SK-N-SH (cell line): ENCODE measurements around the gene DHRS1. TPM values are rescaled to one million over a fixed set of nuclear protein-coding genes. Genes with fewer than 3 reads are reported as not detected.

Experiments used
- CTCF ChIA-PET: fragments of 300-600, 350-600 bp; formaldehyde crosslinking; extraction: SDS; loops from one replicate; lab custom pipeline; 2021; lab: Yijun Ruan, JAX
- POLR2A ChIA-PET: fragments of 350-600 bp; sonication (Branson Sonifier 250); formaldehyde crosslinking; extraction: SDS; loops from one replicate; lab custom pipeline; 2020; ENCODE audit warnings: antibody characterized with exemption, inconsistent platforms; lab: Yijun Ruan, JAX
- DNase-seq: peaks from one replicate; pipeline ENCODE4 v3.0.0; 2012
- H2AFZ ChIP-seq: fragments of 200-600 bp; sonication (generic); 2 replicates; pipeline ENCODE4 v1.8.1; 2016; ENCODE audit warnings: antibody characterized with exemption, mild to moderate bottlenecking, low read depth
- H3F3A ChIP-seq: fragments of 200-600 bp; sonication (generic); replicated peaks from 2 replicates; pipeline ENCODE3; 2016; ENCODE audit warnings: antibody characterized with exemption, mild to moderate bottlenecking; ENCODE audit not compliant: insufficient read depth
- H3K27ac ChIP-seq, 2 experiments: fragments of 200-500 bp in 1 of 2; fragments of 200-600 bp in 1 of 2; sonication (Bioruptor generic) in 1 of 2; sonication (generic), shearing (Covaris generic) in 1 of 2; 2 replicates each; pipeline versions ENCODE4 v1.5.1 to v1.6.1; 2014 to 2016; ENCODE audit warnings: low read depth in 2 of 2, inconsistent platforms in 1 of 2, low read length in 1 of 2, mild to moderate bottlenecking in 1 of 2, mixed read lengths in 1 of 2
- H3K27me3 ChIP-seq: fragments of 200-600 bp; sonication (generic), shearing (Covaris generic); 2 replicates; pipeline ENCODE4 v1.6.1; 2016; ENCODE audit warnings: mixed run types; ENCODE audit not compliant: insufficient read depth
- H3K36me3 ChIP-seq, 2 experiments: fragments of 200-500 bp in 1 of 2; fragments of 200-600 bp in 1 of 2; sonication (Bioruptor generic) in 1 of 2; sonication (generic) in 1 of 2; replicated peaks in 1 of 2; 2 replicates each; pipeline versions ENCODE3 to v1.5.1; 2014 to 2016; ENCODE audit warnings: low read length in 1 of 2, mild to moderate bottlenecking in 1 of 2; ENCODE audit not compliant: insufficient read depth in 2 of 2, control insufficient read depth in 1 of 2
- H3K4me1 ChIP-seq, 2 experiments: fragments of 200-500 bp in 1 of 2; fragments of 200-600 bp in 1 of 2; sonication (Bioruptor generic) in 1 of 2; sonication (generic), shearing (Covaris generic) in 1 of 2; 2 replicates each; pipeline versions ENCODE4 v1.5.1 to v1.6.1; 2014 to 2016; ENCODE audit warnings: low read depth in 1 of 2, low read length in 1 of 2, mixed run types in 1 of 2; ENCODE audit not compliant: insufficient read depth in 2 of 2, control insufficient read depth in 1 of 2
- H3K4me2 ChIP-seq: fragments of 200-600 bp; sonication (generic), shearing (Covaris generic); 2 replicates; pipeline ENCODE4 v1.6.1; 2017; ENCODE audit warnings: mixed run types
- H3K4me3 ChIP-seq, 2 experiments: fragments of 200-500 bp in 1 of 2; fragments of 200-600 bp in 1 of 2; sonication (Bioruptor generic) in 1 of 2; sonication (generic), shearing (Covaris generic) in 1 of 2; 2 replicates each; pipeline versions ENCODE4 v1.5.1 to v1.8.1; 2014 to 2016; ENCODE audit warnings: low read depth in 2 of 2, inconsistent platforms in 1 of 2, low read length in 1 of 2, mild to moderate bottlenecking in 1 of 2, mixed read lengths in 1 of 2, moderate library complexity in 1 of 2
- H3K79me2 ChIP-seq: fragments of 200-600 bp; sonication (generic); 2 replicates; pipeline ENCODE4 v1.8.1; 2017; ENCODE audit warnings: mild to moderate bottlenecking; ENCODE audit not compliant: insufficient read depth
- H3K9ac ChIP-seq: fragments of 200-600 bp; sonication (generic); 2 replicates; pipeline ENCODE4 v1.6.1; 2017; ENCODE audit warnings: mixed run types
- H3K9me2 ChIP-seq: fragments of 200-600 bp; sonication (generic); 2 replicates; pipeline ENCODE4 v1.6.1; 2017; ENCODE audit warnings: mixed run types
- H3K9me3 ChIP-seq: fragments of 200-600 bp; sonication (generic); 2 replicates; pipeline ENCODE4 v1.6.1; 2017; ENCODE audit warnings: mixed run types, mild to moderate bottlenecking, moderate library complexity
- H4K20me1 ChIP-seq: fragments of 200-600 bp; sonication (generic); 2 replicates; pipeline ENCODE4 v1.6.1; 2017; ENCODE audit warnings: mild to moderate bottlenecking, mixed run types; ENCODE audit not compliant: insufficient read depth
- EP300 ChIP-seq, 2 experiments: IDR thresholded peaks; 2 replicates each; pipeline versions ENCODE4 v1.4.0 to v1.6.1; 2012; ENCODE audit warnings: borderline replicate concordance in 1 of 2, low read depth in 1 of 2, low read length in 1 of 2
- EZH2phosphoT487 ChIP-seq: fragments of 200-600 bp; sonication (generic); IDR thresholded peaks from 2 replicates; pipeline ENCODE4 v1.6.1; 2017; ENCODE audit warnings: low read depth, mixed run types, mild to moderate bottlenecking, antibody characterized with exemption, moderate library complexity, borderline replicate concordance
- FOSL2 ChIP-seq: IDR thresholded peaks from 2 replicates; pipeline ENCODE4 v1.4.0; 2012; ENCODE audit warnings: low read depth, mild to moderate bottlenecking, moderate library complexity, borderline replicate concordance
- FOXJ3 ChIP-seq: sonication (generic); formaldehyde crosslinking; IDR thresholded peaks from 2 replicates; pipeline ENCODE4 v1.5.1; 2020; ENCODE audit warnings: mild to moderate bottlenecking, missing genetic modification reagents
- GABPA ChIP-seq: IDR thresholded peaks from 2 replicates; pipeline ENCODE4 v1.4.0; 2012; ENCODE audit warnings: low read depth, mild to moderate bottlenecking
- JUND ChIP-seq: IDR thresholded peaks from 2 replicates; pipeline ENCODE4 v1.4.0; 2012
- MXI1 ChIP-seq: IDR thresholded peaks from 2 replicates; pipeline ENCODE4 v1.6.1; 2012; ENCODE audit warnings: mild to moderate bottlenecking, low read depth, low read length, improper control_type of control experiment
- NRF1 ChIP-seq: IDR thresholded peaks from 2 replicates; pipeline ENCODE4 v1.6.1; 2012; ENCODE audit warnings: low read depth, mild to moderate bottlenecking, low read length
- RXRA ChIP-seq: IDR thresholded peaks from 2 replicates; pipeline ENCODE4 v1.4.0; 2012; ENCODE audit warnings: low read depth, mild to moderate bottlenecking, borderline replicate concordance
- SIN3A ChIP-seq: IDR thresholded peaks from 2 replicates; pipeline ENCODE4 v1.6.1; 2012; ENCODE audit warnings: low read depth, mild to moderate bottlenecking, low read length, moderate library complexity, borderline replicate concordance
- SMC3 ChIP-seq: IDR thresholded peaks from 2 replicates; pipeline ENCODE4 v1.6.1; 2012; ENCODE audit warnings: low read depth, low read length, improper control_type of control experiment
- TAF1 ChIP-seq: IDR thresholded peaks from 2 replicates; pipeline ENCODE4 v1.6.1; 2012; ENCODE audit warnings: low read depth, mild to moderate bottlenecking, low read length, moderate library complexity, borderline replicate concordance
- TEAD4 ChIP-seq: IDR thresholded peaks from 2 replicates; pipeline ENCODE4 v1.4.0; 2012; ENCODE audit warnings: mild to moderate bottlenecking, borderline replicate concordance; ENCODE audit not compliant: insufficient read depth
- ZBTB33 ChIP-seq: IDR thresholded peaks from 2 replicates; pipeline ENCODE4 v1.4.0; 2012; ENCODE audit warnings: low read depth, borderline replicate concordance
- WGBS: methylation state at CpG from one replicate; pipeline ENCODE4 v1.1.6; 2017; ENCODE audit warnings: low lambda C conversion rate; 5-methylcytosine and 5-hydroxymethylcytosine counted together
- polyA plus RNA-seq, 3 experiments: library from polyadenylated mRNA; depleted of rRNA; stranded (reverse); fragments of >200 nt; gene quantifications; 2 replicates each; pipeline ENCODE4 v1.2.3, GENCODE V29; 2012
- TF ChIP-seq, protein P1 (sequence below): fragments of 200-600 bp; sonication (generic); IDR thresholded peaks from 2 replicates; pipeline ENCODE4 v1.6.1; 2017; ENCODE audit warnings: antibody characterized with exemption, mild to moderate bottlenecking, moderate library complexity
- TF ChIP-seq, protein P2 (sequence below): IDR thresholded peaks from 2 replicates; pipeline ENCODE4 v1.6.1; 2012; ENCODE audit warnings: mild to moderate bottlenecking, low read depth, low read length, moderate library complexity

The DHRS1 gene
- polyA plus RNA-seq, 1 of the 3 experiments (the other 2 are of a cell fraction) = 65.4 TPM

GRCh38 chr14:24291446-24292117 lies 8.0 kb downstream of the DHRS1 start (continued):
- no peak for TF ChIP-seq TEAD4

- no peaks in the 10 kb centered on the region for H3K4me1 ChIP-seq
- H3K9me2 ChIP-seq = no peaks in the 10 kb centered on the region
- no peak overlapping the region for H3K27ac ChIP-seq
- no peaks in the 10 kb centered on the region for H4K20me1 ChIP-seq
- no peaks in the 10 kb centered on the region for H3K9me3 ChIP-seq
- WGBS = 78% methylated on average over 8 of the region's 9 CpGs
- no peaks in the 10 kb centered on the region for H3K79me2 ChIP-seq
- no peak overlapping the region for H3K4me2 ChIP-seq
- H3K4me3 ChIP-seq = no peak overlapping the region
- DNase-seq = no peak
- CTCF ChIA-PET = interaction anchor here (0.9 to 6.2 kb wide), 5 partner anchors 9 to 47 kb away, joined by 3 to 43 read pairs (median 18); partner anchors contain the start of genes CIDEB and TINF2
- H3K9ac ChIP-seq = no peak overlapping the region
- TF ChIP-seq SIN3A (no peak), NRF1 (no peak), MXI1 (no peak), FOXJ3 (CRISPR knock-in tag) (no peak), TAF1 (no peak), ZBTB33 (no peak), GABPA (no peak), SMC3 (no peak), EZH2phosphoT487 (no peak), RXRA (no peak), FOSL2 (no peak), EP300 (IDR thresholded peaks at IDR 0.05; ENCODE audit: borderline replicate concordance in 1 of 2, low read depth in 1 of 2, low read length in 1 of 2) (no peak), JUND (no peak)
- TF ChIP-seq, protein P1, sequence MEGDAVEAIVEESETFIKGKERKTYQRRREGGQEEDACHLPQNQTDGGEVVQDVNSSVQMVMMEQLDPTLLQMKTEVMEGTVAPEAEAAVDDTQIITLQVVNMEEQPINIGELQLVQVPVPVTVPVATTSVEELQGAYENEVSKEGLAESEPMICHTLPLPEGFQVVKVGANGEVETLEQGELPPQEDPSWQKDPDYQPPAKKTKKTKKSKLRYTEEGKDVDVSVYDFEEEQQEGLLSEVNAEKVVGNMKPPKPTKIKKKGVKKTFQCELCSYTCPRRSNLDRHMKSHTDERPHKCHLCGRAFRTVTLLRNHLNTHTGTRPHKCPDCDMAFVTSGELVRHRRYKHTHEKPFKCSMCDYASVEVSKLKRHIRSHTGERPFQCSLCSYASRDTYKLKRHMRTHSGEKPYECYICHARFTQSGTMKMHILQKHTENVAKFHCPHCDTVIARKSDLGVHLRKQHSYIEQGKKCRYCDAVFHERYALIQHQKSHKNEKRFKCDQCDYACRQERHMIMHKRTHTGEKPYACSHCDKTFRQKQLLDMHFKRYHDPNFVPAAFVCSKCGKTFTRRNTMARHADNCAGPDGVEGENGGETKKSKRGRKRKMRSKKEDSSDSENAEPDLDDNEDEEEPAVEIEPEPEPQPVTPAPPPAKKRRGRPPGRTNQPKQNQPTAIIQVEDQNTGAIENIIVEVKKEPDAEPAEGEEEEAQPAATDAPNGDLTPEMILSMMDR = no peak
- TF ChIP-seq, protein P2, sequence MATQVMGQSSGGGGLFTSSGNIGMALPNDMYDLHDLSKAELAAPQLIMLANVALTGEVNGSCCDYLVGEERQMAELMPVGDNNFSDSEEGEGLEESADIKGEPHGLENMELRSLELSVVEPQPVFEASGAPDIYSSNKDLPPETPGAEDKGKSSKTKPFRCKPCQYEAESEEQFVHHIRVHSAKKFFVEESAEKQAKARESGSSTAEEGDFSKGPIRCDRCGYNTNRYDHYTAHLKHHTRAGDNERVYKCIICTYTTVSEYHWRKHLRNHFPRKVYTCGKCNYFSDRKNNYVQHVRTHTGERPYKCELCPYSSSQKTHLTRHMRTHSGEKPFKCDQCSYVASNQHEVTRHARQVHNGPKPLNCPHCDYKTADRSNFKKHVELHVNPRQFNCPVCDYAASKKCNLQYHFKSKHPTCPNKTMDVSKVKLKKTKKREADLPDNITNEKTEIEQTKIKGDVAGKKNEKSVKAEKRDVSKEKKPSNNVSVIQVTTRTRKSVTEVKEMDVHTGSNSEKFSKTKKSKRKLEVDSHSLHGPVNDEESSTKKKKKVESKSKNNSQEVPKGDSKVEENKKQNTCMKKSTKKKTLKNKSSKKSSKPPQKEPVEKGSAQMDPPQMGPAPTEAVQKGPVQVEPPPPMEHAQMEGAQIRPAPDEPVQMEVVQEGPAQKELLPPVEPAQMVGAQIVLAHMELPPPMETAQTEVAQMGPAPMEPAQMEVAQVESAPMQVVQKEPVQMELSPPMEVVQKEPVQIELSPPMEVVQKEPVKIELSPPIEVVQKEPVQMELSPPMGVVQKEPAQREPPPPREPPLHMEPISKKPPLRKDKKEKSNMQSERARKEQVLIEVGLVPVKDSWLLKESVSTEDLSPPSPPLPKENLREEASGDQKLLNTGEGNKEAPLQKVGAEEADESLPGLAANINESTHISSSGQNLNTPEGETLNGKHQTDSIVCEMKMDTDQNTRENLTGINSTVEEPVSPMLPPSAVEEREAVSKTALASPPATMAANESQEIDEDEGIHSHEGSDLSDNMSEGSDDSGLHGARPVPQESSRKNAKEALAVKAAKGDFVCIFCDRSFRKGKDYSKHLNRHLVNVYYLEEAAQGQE = no peak
- H3K36me3 ChIP-seq = peaks cover 9 to 42% of the 10 kb centered on the region in 2 experiments
- no peaks in the 10 kb centered on the region for H3K27me3 ChIP-seq
- H3F3A ChIP-seq = peaks cover 3% of the 10 kb centered on the region
- POLR2A ChIA-PET = no interaction called here
- no peak overlapping the region for H2AFZ ChIP-seq
These were observed 8.8 kb downstream of the DHRS1 start for GRCh38 chr14:24290746-24291145.
